Endothelial cell of umbilical vein (primary cell): ENCODE measurements around the gene EPC2. TPM values are rescaled to one million over a fixed set of nuclear protein-coding genes. Genes with fewer than 3 reads are reported as not detected.

ENCODE experiments used
- BruUV-seq: library from RNA; stranded (reverse); fragments of 400-500 nt; replicated peaks from 2 replicates; lab custom pipeline; 2021; lab: Mats Ljungman, UMichigan
- CTCF ChIA-PET: fragments of 300-600, 350-600 bp; sonication (Branson Sonifier 250); formaldehyde crosslinking; loops from one replicate; lab custom pipeline; 2021; ENCODE audit warnings: antibody characterized with exemption, inconsistent platforms; lab: Charles Lee
- POLR2A ChIA-PET: fragments of 300-600, 350-600 bp; sonication (Branson Sonifier 250); formaldehyde crosslinking; loops from one replicate; lab custom pipeline; 2021; ENCODE audit warnings: antibody characterized with exemption, inconsistent platforms; lab: Charles Lee
- DNase-seq: peaks from one replicate; pipeline ENCODE4 v3.0.0-alpha.2; 2011; ENCODE audit warnings: low read depth, low spot score
- FAIRE-seq: peaks from 2 replicates; lab custom pipeline; 2011; peaks lifted over from hg19 to GRCh38; lab: Jason Lieb, UNC
- H2AFZ ChIP-seq: 2 replicates; pipeline ENCODE4 v1.6.0; 2012; ENCODE audit warnings: low read depth, low read length, control low read depth, inconsistent platforms
- H3K27ac ChIP-seq: 2 replicates; pipeline ENCODE4 v1.5.1; 2011; ENCODE audit warnings: low read depth, mild to moderate bottlenecking, control low read depth, low read length, moderate library complexity; ENCODE audit not compliant: insufficient read depth
- H3K27me3 ChIP-seq, 2 experiments: 2 replicates each; pipeline versions ENCODE4 v1.6.0 to v1.6.1; 2011; ENCODE audit warnings: low read length in 2 of 2, mixed read lengths in 1 of 2; ENCODE audit not compliant: control insufficient read depth in 2 of 2, insufficient read depth in 2 of 2
- H3K36me3 ChIP-seq, 2 experiments: 2 replicates in 1 of 2; 3 replicates in 1 of 2; pipeline ENCODE4 v1.5.1; 2011; ENCODE audit warnings: low read length in 2 of 2, mild to moderate bottlenecking in 1 of 2, moderate library complexity in 1 of 2; ENCODE audit not compliant: control insufficient read depth in 2 of 2, insufficient read depth in 2 of 2; ENCODE audit errors: extremely low read depth in 1 of 2
- H3K4me1 ChIP-seq: 3 replicates; pipeline ENCODE4 v1.5.1; 2011; ENCODE audit warnings: mild to moderate bottlenecking, low read length; ENCODE audit not compliant: control insufficient read depth, insufficient read depth; ENCODE audit errors: extremely low read depth
- H3K4me2 ChIP-seq: 2 replicates; pipeline ENCODE4 v1.6.1; 2011; ENCODE audit warnings: low read length, control low read depth, mixed read lengths; ENCODE audit not compliant: insufficient read depth
- H3K4me3 ChIP-seq, 3 experiments: fragments of 200-600 bp in 1 of 3; sonication (generic), shearing (Covaris generic) in 1 of 3; replicated peaks in 1 of 3; 2 replicates each; pipeline ENCODE4 v1.5.1; 2011 to 2016; ENCODE audit warnings: control low read depth in 3 of 3, low read length in 3 of 3, mild to moderate bottlenecking in 2 of 3, inconsistent platforms in 1 of 3, low read depth in 1 of 3, moderate library complexity in 1 of 3; ENCODE audit not compliant: insufficient read depth in 1 of 3
- H3K79me2 ChIP-seq: 2 replicates; pipeline ENCODE4 v1.6.0; 2012; ENCODE audit warnings: low read length, inconsistent platforms; ENCODE audit not compliant: control insufficient read depth, insufficient read depth
- H3K9ac ChIP-seq: replicated peaks from 2 replicates; pipeline ENCODE3; 2011; ENCODE audit warnings: low read length, control low read depth; ENCODE audit not compliant: insufficient read depth; ENCODE audit errors: extremely low read depth
- H3K9me1 ChIP-seq: replicated peaks from 3 replicates; pipeline ENCODE4 v1.6.0; 2011; ENCODE audit warnings: mild to moderate bottlenecking, low read length; ENCODE audit not compliant: control insufficient read depth, insufficient read depth; ENCODE audit errors: extremely low read depth
- H3K9me3 ChIP-seq: replicated peaks from 2 replicates; pipeline ENCODE4 v1.5.1; 2012; ENCODE audit warnings: low read length, inconsistent platforms; ENCODE audit not compliant: control insufficient read depth, insufficient read depth
- H4K20me1 ChIP-seq: replicated peaks from 2 replicates; pipeline ENCODE3; 2011; ENCODE audit warnings: mild to moderate bottlenecking, low read length; ENCODE audit not compliant: control insufficient read depth, insufficient read depth; ENCODE audit errors: extremely low read depth
- EZH2 ChIP-seq: IDR thresholded peaks from 2 replicates; pipeline ENCODE4 v1.6.1; 2012; ENCODE audit warnings: borderline replicate concordance, low read depth, mild to moderate bottlenecking, moderate library complexity, low read length, inconsistent platforms; ENCODE audit not compliant: severe bottlenecking
- FOS ChIP-seq: IDR thresholded peaks from 2 replicates; pipeline ENCODE4 v1.6.1; 2011; ENCODE audit warnings: mild to moderate bottlenecking, low read length, moderate library complexity, borderline replicate concordance; ENCODE audit not compliant: insufficient read depth
- MYC ChIP-seq: IDR thresholded peaks from one replicate; pipeline ENCODE4 v1.6.1; 2011; ENCODE audit warnings: mild to moderate bottlenecking, low read depth, low read length
- POLR2A ChIP-seq: IDR thresholded peaks from 2 replicates; pipeline ENCODE4 v1.6.1; 2012; ENCODE audit warnings: low read depth, mild to moderate bottlenecking, control low read depth, low read length
- POLR2AphosphoS5 ChIP-seq: IDR thresholded peaks from 2 replicates; pipeline ENCODE4 v1.6.1; 2012; ENCODE audit warnings: low read depth, mild to moderate bottlenecking, control low read depth, low read length, moderate library complexity; ENCODE audit not compliant: insufficient read depth
- dilution Hi-C: fragments of 300-500 bp; cut with MboI; formaldehyde crosslinking; loops from one replicate; pipeline ENCODE4 v1.15.0; 2019; ENCODE audit warnings: low sequenced_read_pairs; ENCODE audit not compliant: extremely low pct_ligation_motif_present
- intact Hi-C: fragments of 100-400 bp; cut with micrococcal nuclease; formaldehyde crosslinking; loops from one replicate; pipeline ENCODE4 v1.10.0; 2022
- polyA plus RNA-seq, 4 experiments: library from polyadenylated mRNA; depleted of rRNA in 3 of 4; stranded (reverse) in 3 of 4; unstranded in 1 of 4; fragments of >200 nt; gene quantifications; 2 replicates each; pipeline versions ENCODE4 v1.2.1 to v1.2.3, GENCODE V29; 2011 to 2012; ENCODE audit warnings: missing spikeins in 1 of 4
- total RNA-seq: library from RNA; stranded (reverse); gene quantifications from 2 replicates; pipeline ENCODE4 v1.2.3, GENCODE V29; 2021
- TF ChIP-seq, protein P1 (sequence below), 2 donors: IDR thresholded peaks; 1 replicate in 1 of 2; 2 replicates in 1 of 2; pipeline ENCODE4 v1.5.1; 2011; ENCODE audit warnings: low read length in 2 of 2, mild to moderate bottlenecking in 2 of 2, moderate library complexity in 2 of 2, control low read depth in 1 of 2, inconsistent platforms in 1 of 2, low read depth in 1 of 2; ENCODE audit not compliant: insufficient read depth in 1 of 2; ENCODE audit errors: extremely low read depth in 1 of 2

Gene EPC2
- total and polyA plus RNA-seq, 2 donors (not counting 3 experiments of a cell fraction or from before 2014, with no cell fraction given): 15.1 to 25.2 TPM

DNA sequence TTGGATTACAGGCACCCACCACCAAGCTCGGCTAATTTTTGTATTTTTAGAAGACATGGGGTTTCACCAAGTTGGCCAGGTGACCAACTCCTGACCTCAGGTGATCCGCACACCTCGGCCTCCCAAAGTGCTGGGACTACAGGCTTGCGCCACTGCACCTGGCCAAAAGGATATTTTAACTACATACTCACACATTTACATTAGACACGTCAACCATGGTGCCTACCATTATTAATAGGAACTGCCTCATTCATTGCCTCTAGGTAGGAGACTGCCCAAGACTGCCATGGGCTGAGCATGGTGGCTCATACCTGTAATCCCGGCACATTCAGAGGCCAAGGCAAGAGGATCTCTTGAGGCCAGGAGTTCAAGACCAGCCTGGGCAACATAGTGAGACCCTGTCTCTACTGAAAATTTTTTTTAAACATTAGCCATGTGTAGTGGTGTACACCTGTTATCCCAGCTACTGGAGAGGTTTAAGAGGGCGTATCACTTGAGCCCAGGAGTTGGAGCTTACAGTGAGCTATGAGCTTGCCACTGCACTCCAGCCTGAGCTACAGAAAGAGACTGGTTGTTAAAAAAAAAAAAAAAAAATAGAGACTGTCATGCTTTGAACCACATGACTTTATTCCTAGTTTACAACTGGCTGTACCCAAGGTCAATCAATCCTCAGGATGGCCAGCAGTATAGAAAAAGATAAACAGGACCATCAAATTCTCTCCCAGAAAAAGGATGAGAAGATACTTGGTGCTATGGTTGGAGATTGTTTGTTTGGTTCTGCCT is 31.1 kb upstream of the EPC2 start:
- FAIRE-seq (no peak), DNase-seq (no peak)
- ChIA-PET CTCF (no interaction called here), POLR2A (no interaction called here)
- H3K27ac ChIP-seq: no peak overlapping the region
- H3K36me3 ChIP-seq: no peaks in the 10 kb centered on the region
- no peaks in the 10 kb centered on the region for H3K79me2 ChIP-seq
- dilution Hi-C loops: no loop called here
- intact Hi-C loops: no loop called here
- H3K4me2 ChIP-seq: no peak overlapping the region
- H3K9ac ChIP-seq: no peak overlapping the region
- peaks cover 2% of the 10 kb centered on the region for H3K4me1 ChIP-seq
- no peak overlapping the region for H3K4me3 ChIP-seq
- no peak overlapping the region for H2AFZ ChIP-seq
- TF ChIP-seq MYC: no peak
- TF ChIP-seq, protein P1, sequence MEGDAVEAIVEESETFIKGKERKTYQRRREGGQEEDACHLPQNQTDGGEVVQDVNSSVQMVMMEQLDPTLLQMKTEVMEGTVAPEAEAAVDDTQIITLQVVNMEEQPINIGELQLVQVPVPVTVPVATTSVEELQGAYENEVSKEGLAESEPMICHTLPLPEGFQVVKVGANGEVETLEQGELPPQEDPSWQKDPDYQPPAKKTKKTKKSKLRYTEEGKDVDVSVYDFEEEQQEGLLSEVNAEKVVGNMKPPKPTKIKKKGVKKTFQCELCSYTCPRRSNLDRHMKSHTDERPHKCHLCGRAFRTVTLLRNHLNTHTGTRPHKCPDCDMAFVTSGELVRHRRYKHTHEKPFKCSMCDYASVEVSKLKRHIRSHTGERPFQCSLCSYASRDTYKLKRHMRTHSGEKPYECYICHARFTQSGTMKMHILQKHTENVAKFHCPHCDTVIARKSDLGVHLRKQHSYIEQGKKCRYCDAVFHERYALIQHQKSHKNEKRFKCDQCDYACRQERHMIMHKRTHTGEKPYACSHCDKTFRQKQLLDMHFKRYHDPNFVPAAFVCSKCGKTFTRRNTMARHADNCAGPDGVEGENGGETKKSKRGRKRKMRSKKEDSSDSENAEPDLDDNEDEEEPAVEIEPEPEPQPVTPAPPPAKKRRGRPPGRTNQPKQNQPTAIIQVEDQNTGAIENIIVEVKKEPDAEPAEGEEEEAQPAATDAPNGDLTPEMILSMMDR (IDR thresholded peaks at IDR 0.05; ENCODE audit: extremely low read depth in 1 of 2, insufficient read depth in 1 of 2, low read depth in 1 of 2, low read length in 2 of 2): no peak
- TF ChIP-seq POLR2A: no peak
- TF ChIP-seq FOS: no peak
- no TSS peak for BruUV-seq
- H3K9me3 ChIP-seq: no peaks in the 10 kb centered on the region
- H3K27me3 ChIP-seq: peaks cover 0 to 6% of the 10 kb centered on the region in 2 experiments
- no peaks in the 10 kb centered on the region for H3K9me1 ChIP-seq
- no peaks in the 10 kb centered on the region for H4K20me1 ChIP-seq

DNA sequence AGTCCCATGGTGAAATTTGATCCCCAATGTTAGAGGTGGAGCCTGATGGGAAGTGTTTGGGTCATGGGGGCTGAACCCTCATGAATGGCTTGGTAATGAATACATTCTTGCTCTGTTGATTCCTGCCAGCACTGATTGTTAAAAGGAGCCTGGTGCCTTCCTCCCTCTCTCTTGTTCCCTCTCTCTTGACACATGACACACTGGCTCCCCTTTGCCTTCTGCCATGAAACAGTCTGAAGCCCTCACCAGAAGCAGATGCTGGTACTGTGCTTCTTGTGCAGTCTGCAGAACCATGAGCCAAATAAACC is 30.6 kb upstream of the EPC2 start:
- CTCF ChIA-PET: interaction anchor here (0.8 kb wide), 1 partner anchor 26 kb away, joined by 3 read pairs; no protein-coding TSS in a partner anchor
- intact Hi-C loops (no loop called here), dilution Hi-C loops (no loop called here)
- Histone ChIP-seq H3K9me1 (no peaks in the 10 kb centered on the region), H4K20me1 (no peaks in the 10 kb centered on the region), H3K36me3 (no peaks in the 10 kb centered on the region), H3K27ac (no peak overlapping the region), H3K27me3 (peaks cover 0 to 6% of the 10 kb centered on the region in 2 experiments), H3K9me3 (no peaks in the 10 kb centered on the region), H3K4me2 (no peak overlapping the region), H3K79me2 (no peaks in the 10 kb centered on the region), H2AFZ (no peak overlapping the region), H3K9ac (no peak overlapping the region), H3K4me3 (no peak overlapping the region), H3K4me1 (peaks cover 2% of the 10 kb centered on the region)
- no TSS peak for BruUV-seq
- POLR2A ChIA-PET: no interaction called here
- DNase-seq: peak; percentile 5
- FAIRE-seq: no peak
- TF ChIP-seq POLR2AphosphoS5 (no peak), EZH2 (no peak), FOS (no peak)
- TF ChIP-seq, protein P1 (IDR thresholded peaks at IDR 0.05; ENCODE audit: extremely low read depth in 1 of 2, insufficient read depth in 1 of 2, low read depth in 1 of 2, low read length in 2 of 2): no peak
